HEK293 (cell line): ENCODE data around the gene CLCNKA.

Source experiments
- CTCF ChIP-seq: fragments of 450-650 bp; formaldehyde crosslinking; IDR thresholded peaks from 2 replicates; pipeline ENCODE4 v1.5.1; 2016; ENCODE audit warnings: missing biosample characterization, missing genetic modification characterization
- GLIS2 ChIP-seq: fragments of 450-650 bp; formaldehyde crosslinking; IDR thresholded peaks from 2 replicates; pipeline ENCODE4 v1.5.1; 2016; ENCODE audit warnings: missing biosample characterization, missing genetic modification characterization
- PATZ1 ChIP-seq: fragments of 450-650 bp; formaldehyde crosslinking; IDR thresholded peaks from 2 replicates; pipeline ENCODE4 v1.5.1; 2016; ENCODE audit warnings: missing biosample characterization, missing genetic modification characterization
- ZBTB17 ChIP-seq: fragments of 450-650 bp; formaldehyde crosslinking; IDR thresholded peaks from 2 replicates; pipeline ENCODE4 v1.5.1; 2016; ENCODE audit warnings: missing biosample characterization, missing genetic modification characterization
- ZBTB49 ChIP-seq: fragments of 450-650 bp; formaldehyde crosslinking; IDR thresholded peaks from 2 replicates; pipeline ENCODE4 v1.5.1; 2016; ENCODE audit warnings: missing biosample characterization, missing genetic modification characterization, low read depth
- ZNF223 ChIP-seq: fragments of 450-650 bp; formaldehyde crosslinking; IDR thresholded peaks from 2 replicates; pipeline ENCODE4 v1.5.1; 2016; ENCODE audit warnings: missing biosample characterization, missing genetic modification characterization
- ZNF394 ChIP-seq: fragments of 450-650 bp; formaldehyde crosslinking; IDR thresholded peaks from 2 replicates; pipeline ENCODE4 v1.5.1; 2016; ENCODE audit warnings: missing biosample characterization, missing genetic modification characterization, mild to moderate bottlenecking, moderate library complexity, borderline replicate concordance
- ZNF488 ChIP-seq: fragments of 450-650 bp; formaldehyde crosslinking; IDR thresholded peaks from 2 replicates; pipeline ENCODE4 v1.5.1; 2016; ENCODE audit warnings: missing biosample characterization, missing genetic modification characterization
- ZNF654 ChIP-seq: fragments of 450-650 bp; formaldehyde crosslinking; IDR thresholded peaks from 2 replicates; pipeline ENCODE4 v1.5.1; 2016; ENCODE audit warnings: low read depth, missing biosample characterization, missing genetic modification characterization
- ZNF660 ChIP-seq: fragments of 450-650 bp; IDR thresholded peaks from 2 replicates; pipeline ENCODE4 v1.5.1; 2018; ENCODE audit warnings: missing biosample characterization, mild to moderate bottlenecking, missing genetic modification characterization
- ZNF704 ChIP-seq: fragments of 450-650 bp; formaldehyde crosslinking; IDR thresholded peaks from 2 replicates; pipeline ENCODE4 v1.5.1; 2016; ENCODE audit warnings: missing biosample characterization, missing genetic modification characterization
- ZNF747 ChIP-seq: fragments of 450-650 bp; formaldehyde crosslinking; IDR thresholded peaks from 2 replicates; pipeline ENCODE4 v1.5.1; 2016; ENCODE audit warnings: missing biosample characterization, missing genetic modification characterization
- ZSCAN23 ChIP-seq: fragments of 450-650 bp; formaldehyde crosslinking; IDR thresholded peaks from 2 replicates; pipeline ENCODE4 v1.5.1; 2016; ENCODE audit warnings: missing biosample characterization, missing genetic modification characterization

GRCh38 chr1:16023050-16023653 lies 1.3 kb downstream of the CLCNKA start:
- TF ChIP-seq ZNF488 (tag by site-specific recombination), result no peak
- no peak for TF ChIP-seq GLIS2 (tag by site-specific recombination)
- no peak for TF ChIP-seq ZNF747
- no peak for TF ChIP-seq CTCF (tag by site-specific recombination)
- no peak for TF ChIP-seq ZBTB49 (tag by site-specific recombination)
- no peak for TF ChIP-seq ZNF394 (tag by site-specific recombination)
- TF ChIP-seq ZSCAN23, result no peak
- TF ChIP-seq ZNF654 (tag by site-specific recombination), result no peak
- no peak for TF ChIP-seq PATZ1 (tag by site-specific recombination)
- TF ChIP-seq ZBTB17 (tag by site-specific recombination), result no peak
- TF ChIP-seq ZNF704 (tag by site-specific recombination), result no peak
- no peak for TF ChIP-seq ZNF660 (tag by site-specific recombination)
- TF ChIP-seq ZNF223 (tag by site-specific recombination), result no peak
